HFFc6 (cell line): Measurements from ENCODE around the gene FCHSD1. TPM values are rescaled to one million over a fixed set of nuclear protein-coding genes. Genes with fewer than 3 reads are reported as not detected.
"Not testable (repeated sequence)": the region's sequence is repeated elsewhere in the genome, so short reads cannot be mapped to it uniquely, and the experiment has no call there.

Source experiments
- DNase-seq: peaks from one replicate; pipeline ENCODE4 v3.0.0-alpha.2; 2018
- H3K27ac Mint-ChIP-seq: 2 replicates; pipeline ENCODE4 v1.8.0; 2020; ENCODE audit warnings: mild to moderate bottlenecking, mixed read lengths
- H3K27me3 Mint-ChIP-seq: 2 replicates; pipeline ENCODE4 v1.8.0; 2021; ENCODE audit warnings: mild to moderate bottlenecking, moderate library complexity, mixed read lengths; ENCODE audit not compliant: insufficient read depth
- H3K36me3 Mint-ChIP-seq: 2 replicates; pipeline ENCODE4 v1.8.0; 2021; ENCODE audit warnings: low read depth, mixed read lengths
- H3K4me1 Mint-ChIP-seq: 2 replicates; pipeline ENCODE4 v1.8.0; 2020; ENCODE audit warnings: low read depth, mixed read lengths
- H3K4me3 Mint-ChIP-seq: 2 replicates; pipeline ENCODE4 v1.8.0; 2020; ENCODE audit warnings: mild to moderate bottlenecking, moderate library complexity, mixed read lengths
- H3K9me3 Mint-ChIP-seq: 2 replicates; pipeline ENCODE4 v1.8.0; 2020; ENCODE audit warnings: mild to moderate bottlenecking, mixed read lengths
- total RNA-seq, 6 experiments: library from RNA; stranded (reverse); fragmentation: NEBNext Ultra II Directional; extraction: Animal tissue kit (Norgen Biotek cat#: 25700); gene quantifications; 2 replicates in 1 of 6; 3 replicates in 5 of 6; pipeline ENCODE4 v1.2.3, GENCODE V29; 2021
- TF ChIP-seq, protein P1 (sequence below): fragments of 200-600 bp; sonication (generic); IDR thresholded peaks from 2 replicates; pipeline ENCODE4 v1.5.0; 2021; ENCODE audit warnings: antibody characterized with exemption, mild to moderate bottlenecking

The FCHSD1 gene
- total RNA-seq, 6 experiments from 2014 or later = 20.8 to 31.7 (median 25.3) TPM

DNA sequence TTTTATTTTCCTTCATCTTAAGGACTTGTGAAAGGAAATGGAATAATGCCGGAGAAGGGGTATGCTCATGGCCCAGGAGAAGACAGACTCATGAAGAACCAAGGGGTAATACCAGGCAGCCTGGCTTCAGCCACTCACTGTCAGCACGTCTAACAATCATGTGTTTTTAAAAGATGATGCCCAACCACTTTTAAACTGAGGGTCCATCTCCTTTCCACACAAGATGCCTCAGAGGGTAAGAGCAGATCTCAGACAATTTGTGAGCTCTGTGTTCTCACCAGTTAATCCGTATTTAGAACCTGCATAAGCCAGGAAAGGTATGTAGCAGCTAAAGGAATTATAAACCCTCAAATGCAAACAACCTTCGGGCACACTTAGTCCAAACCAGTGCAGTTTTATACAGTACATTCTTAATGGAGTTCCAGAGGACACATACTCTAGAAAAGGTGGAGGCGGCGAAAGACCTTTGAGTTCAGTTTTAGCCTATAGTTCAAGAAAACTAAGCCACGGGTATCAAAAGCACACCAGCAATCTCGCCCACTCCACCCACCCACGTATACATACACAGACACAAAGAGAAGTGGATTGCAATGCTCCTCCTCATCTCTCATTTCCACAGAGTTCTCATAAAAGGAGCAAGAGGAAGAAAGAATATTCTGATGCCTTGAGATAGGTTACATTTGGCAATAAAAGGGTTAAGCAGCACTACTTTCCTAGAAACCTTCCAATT, 35.1 kb downstream of the FCHSD1 start:
- Mint-ChIP-seq H3K36me3 (peaks cover 16% of the 10 kb centered on the region), H3K27ac (peak overlapping the region; percentile 92; the same call in 1 of the 2 replicates), H3K4me3 (peak overlapping the region; percentile 96), H3K9me3 (no peaks in the 10 kb centered on the region), H3K27me3 (peaks cover 2% of the 10 kb centered on the region; the same call in 1 of the 2 replicates), H3K4me1 (peaks cover 50% of the 10 kb centered on the region)
- DNase-seq = no peak
- TF ChIP-seq, protein P1, sequence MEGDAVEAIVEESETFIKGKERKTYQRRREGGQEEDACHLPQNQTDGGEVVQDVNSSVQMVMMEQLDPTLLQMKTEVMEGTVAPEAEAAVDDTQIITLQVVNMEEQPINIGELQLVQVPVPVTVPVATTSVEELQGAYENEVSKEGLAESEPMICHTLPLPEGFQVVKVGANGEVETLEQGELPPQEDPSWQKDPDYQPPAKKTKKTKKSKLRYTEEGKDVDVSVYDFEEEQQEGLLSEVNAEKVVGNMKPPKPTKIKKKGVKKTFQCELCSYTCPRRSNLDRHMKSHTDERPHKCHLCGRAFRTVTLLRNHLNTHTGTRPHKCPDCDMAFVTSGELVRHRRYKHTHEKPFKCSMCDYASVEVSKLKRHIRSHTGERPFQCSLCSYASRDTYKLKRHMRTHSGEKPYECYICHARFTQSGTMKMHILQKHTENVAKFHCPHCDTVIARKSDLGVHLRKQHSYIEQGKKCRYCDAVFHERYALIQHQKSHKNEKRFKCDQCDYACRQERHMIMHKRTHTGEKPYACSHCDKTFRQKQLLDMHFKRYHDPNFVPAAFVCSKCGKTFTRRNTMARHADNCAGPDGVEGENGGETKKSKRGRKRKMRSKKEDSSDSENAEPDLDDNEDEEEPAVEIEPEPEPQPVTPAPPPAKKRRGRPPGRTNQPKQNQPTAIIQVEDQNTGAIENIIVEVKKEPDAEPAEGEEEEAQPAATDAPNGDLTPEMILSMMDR = no peak

DNA sequence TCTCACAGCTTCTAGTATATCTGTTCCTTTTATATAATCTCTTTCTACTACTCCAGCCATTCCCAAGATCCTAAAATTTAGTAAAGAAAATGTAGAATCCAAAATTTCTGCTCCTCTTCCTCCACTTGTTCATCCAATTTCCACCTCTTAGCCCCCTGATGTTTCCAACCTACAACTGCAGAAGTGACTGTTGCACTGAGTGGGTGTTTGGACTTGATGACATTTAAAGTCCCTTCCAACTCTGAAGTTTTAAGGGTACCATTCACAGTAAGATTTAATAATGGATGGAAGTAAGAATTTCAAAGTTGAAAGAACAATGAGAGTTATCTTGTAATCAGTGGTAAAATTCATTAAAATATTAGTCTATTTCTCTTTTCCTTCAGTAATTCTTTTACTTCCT, 37.9 kb downstream of the FCHSD1 start:
- TF ChIP-seq, protein P1 = no peak
- no peak for DNase-seq
- Mint-ChIP-seq H3K36me3 (peaks cover 16% of the 10 kb centered on the region), H3K27ac (no peak overlapping the region; the same call in 1 of the 2 replicates), H3K9me3 (no peaks in the 10 kb centered on the region), H3K27me3 (peaks cover 2% of the 10 kb centered on the region; the same call in 1 of the 2 replicates), H3K4me1 (peaks cover 50% of the 10 kb centered on the region), H3K4me3 (no peak overlapping the region)

DNA sequence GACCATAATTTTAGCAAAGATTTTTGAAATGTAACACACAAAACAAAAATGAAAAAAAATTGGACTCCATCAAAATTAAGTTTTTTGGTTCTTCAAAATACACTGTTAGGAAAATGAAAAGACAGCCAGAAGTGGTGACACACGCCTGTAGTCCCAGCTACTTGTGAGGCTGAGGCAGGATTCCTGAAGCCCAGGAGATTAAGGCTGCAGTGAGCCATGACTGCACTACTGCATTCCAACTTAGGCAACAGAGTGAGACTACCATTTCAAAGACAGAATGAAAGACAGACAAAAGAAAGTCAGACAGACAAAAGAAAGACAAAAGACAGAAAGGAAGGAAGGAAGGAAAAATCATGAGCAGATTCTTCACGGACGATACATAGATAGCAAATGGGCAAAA, 39.9 kb downstream of the FCHSD1 start:
- no peak overlapping the region for H3K4me3 Mint-ChIP-seq
- peak overlapping the region; percentile 8; the same call in 1 of the 2 replicates for H3K27ac Mint-ChIP-seq
- H3K27me3 Mint-ChIP-seq = no peaks in the 10 kb centered on the region; the same call in 1 of the 2 replicates
- H3K36me3 Mint-ChIP-seq = peaks cover 12% of the 10 kb centered on the region
- H3K9me3 Mint-ChIP-seq = no peaks in the 10 kb centered on the region
- peaks cover 52% of the 10 kb centered on the region for H3K4me1 Mint-ChIP-seq
- no peak for DNase-seq
- TF ChIP-seq, protein P1 = no peak

DNA sequence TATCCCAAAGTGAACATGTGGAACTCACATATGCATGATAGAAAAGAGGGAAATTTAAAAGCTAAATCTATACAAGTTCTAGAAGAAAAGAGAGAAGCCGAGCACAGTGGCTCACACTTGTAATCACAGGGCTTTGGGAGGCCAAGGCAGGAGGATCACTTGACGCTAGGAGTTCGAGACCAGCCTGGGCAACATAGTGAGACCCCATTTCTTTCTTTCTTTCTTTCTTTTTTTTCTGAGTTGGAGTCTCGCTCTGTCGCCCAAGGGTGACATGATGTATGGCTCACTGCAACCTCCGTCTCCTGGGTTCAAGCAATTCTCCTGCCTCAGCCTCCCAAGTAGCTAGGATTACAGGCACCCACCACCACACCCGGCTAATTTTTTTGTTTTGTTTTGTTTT, 41.3 kb downstream of the FCHSD1 start:
- peaks cover 59% of the 10 kb centered on the region for H3K4me1 Mint-ChIP-seq
- H3K27ac Mint-ChIP-seq, H3K36me3 Mint-ChIP-seq, H3K4me3 Mint-ChIP-seq, DNase-seq, H3K27me3 Mint-ChIP-seq, H3K9me3 Mint-ChIP-seq: not testable (repeated sequence)

DNA sequence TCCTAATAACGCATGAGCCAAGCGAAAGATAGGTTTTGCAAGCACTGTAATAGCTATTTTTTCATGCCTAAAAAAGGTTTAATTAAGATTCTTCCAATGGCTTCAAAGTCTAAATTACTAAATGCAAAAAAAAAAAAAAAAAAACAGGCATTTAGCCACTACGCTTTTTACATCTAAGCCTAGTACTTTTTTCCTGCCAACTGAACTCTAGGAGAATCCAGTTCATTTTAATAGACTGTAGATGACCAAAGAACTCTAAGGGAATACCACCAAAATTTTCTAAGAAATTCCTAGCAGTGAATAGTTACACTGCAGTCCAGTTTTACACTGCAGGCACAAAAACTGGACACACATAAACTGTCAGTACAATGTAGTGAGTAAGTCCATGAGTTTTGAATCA, 42.2 kb downstream of the FCHSD1 start:
- no peaks in the 10 kb centered on the region; the same call in 1 of the 2 replicates for H3K27me3 Mint-ChIP-seq
- no peaks in the 10 kb centered on the region for H3K9me3 Mint-ChIP-seq
- no peak overlapping the region for H3K4me3 Mint-ChIP-seq
- peaks cover 5% of the 10 kb centered on the region; the same call in 1 of the 2 replicates for H3K36me3 Mint-ChIP-seq
- TF ChIP-seq, protein P1 = no peak
- peaks cover 68% of the 10 kb centered on the region for H3K4me1 Mint-ChIP-seq
- H3K27ac Mint-ChIP-seq = no peak overlapping the region
- DNase-seq = no peak

DNA sequence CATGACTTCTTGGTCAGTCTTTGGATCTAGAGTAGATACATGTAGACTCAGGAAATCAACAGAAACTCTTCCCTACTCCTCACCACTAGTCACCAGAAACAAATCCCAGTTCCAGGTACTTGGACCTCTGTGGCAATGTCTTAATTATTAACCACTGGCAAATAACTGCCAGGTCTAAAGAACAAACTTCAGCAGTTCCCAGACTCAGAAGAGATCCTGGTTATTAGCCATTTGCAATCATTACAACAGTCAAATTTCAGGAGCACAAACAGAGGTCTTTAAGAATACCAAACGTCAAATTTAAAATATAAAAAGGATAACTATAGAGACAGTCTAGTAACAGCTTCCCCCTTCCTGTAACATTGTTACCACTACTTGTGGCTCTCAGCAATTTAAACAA, 42.7 kb downstream of the FCHSD1 start:
- H3K9me3 Mint-ChIP-seq = no peaks in the 10 kb centered on the region
- H3K4me3 Mint-ChIP-seq = no peak overlapping the region
- peaks cover 73% of the 10 kb centered on the region for H3K4me1 Mint-ChIP-seq
- TF ChIP-seq, protein P1 = no peak
- H3K36me3 Mint-ChIP-seq = peaks cover 5% of the 10 kb centered on the region; the same call in 1 of the 2 replicates
- H3K27ac Mint-ChIP-seq = peak overlapping the region; percentile 44
- H3K27me3 Mint-ChIP-seq = no peaks in the 10 kb centered on the region; the same call in 1 of the 2 replicates
- DNase-seq = no peak
